ENCODE results near the gene MAP2K5.

The MAP2K5 gene

GRCh38 chr15:67828969-67829646, 286.6 kb downstream of the MAP2K5 start:
- DNase-seq, result no peak

- DNase-seq, result no peak
Measured at GRCh38 chr15:67829647-67830504, 287.4 kb downstream of the MAP2K5 start.

GRCh38 chr15:67831363-67831762, 288.9 kb downstream of the MAP2K5 start:
- DNase-seq, result no peak

DNA sequence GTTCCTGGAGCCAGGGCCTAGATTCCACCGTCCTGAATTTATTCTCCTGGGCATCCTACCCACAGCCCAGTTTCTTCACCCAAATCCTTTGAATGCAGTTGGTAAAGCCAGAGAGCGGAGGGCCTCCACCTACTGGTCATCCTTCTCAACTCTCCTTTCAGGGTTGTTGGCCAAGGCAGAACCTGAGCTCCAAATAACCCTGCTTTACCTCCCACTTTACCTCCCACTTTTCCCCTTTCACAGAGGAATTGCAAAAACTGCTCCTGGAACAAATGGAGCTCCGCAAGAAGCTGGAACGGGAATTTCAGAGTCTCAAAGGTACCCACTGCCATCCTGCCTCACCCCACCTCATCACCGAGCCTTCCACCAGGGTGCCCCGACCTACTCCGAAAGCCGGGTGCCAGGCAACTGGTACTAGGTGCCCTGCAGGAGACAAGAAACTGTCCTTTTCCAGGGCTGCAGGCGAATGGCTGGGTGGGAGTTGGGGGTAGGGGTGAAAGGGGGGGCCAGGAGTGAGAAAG, 289.6 kb downstream of the MAP2K5 start:
- DNase-seq, result no peak

- DNase-seq, result no peak
Measured at GRCh38 chr15:67832897-67833709, 290.6 kb downstream of the MAP2K5 start.

DNA sequence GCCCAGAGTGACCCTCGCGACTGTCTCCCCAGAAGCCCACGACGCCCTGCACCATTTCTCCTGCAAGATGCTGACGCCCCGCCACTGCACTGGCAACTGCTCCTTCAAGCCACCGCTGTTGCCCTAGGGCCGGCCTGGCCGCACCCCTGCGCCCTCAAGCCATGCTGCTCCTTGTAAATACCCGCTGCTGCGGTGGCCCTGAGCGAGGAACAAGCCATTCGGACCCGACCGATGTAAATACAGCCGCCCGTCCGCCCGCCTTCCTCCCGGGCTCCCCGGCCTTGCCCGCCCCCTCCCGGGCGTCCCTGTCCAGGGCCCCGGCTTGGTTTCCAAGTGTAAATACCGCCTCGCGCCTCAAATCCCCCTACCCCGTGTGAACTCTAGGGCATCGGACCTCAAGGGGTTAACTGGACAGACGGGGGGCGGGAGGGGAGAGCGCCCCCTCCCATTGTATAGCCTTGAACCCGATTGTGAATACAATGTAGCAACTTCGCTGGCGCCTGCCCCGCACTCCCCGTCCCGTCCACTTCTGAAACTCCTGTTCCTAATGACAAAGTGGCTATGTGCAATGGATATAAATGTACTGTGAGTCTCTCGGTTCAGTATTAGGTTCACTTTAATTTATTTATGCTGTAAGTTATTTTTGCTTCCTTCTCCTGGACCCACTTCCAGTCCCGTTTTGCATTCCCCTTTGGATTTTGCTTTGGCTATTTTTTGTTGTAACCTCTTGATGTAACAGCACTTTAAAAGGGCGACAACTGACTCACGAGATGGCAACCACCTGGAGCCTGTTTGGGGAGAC, 291.4 kb downstream of the MAP2K5 start:
- no peak for DNase-seq

DNA sequence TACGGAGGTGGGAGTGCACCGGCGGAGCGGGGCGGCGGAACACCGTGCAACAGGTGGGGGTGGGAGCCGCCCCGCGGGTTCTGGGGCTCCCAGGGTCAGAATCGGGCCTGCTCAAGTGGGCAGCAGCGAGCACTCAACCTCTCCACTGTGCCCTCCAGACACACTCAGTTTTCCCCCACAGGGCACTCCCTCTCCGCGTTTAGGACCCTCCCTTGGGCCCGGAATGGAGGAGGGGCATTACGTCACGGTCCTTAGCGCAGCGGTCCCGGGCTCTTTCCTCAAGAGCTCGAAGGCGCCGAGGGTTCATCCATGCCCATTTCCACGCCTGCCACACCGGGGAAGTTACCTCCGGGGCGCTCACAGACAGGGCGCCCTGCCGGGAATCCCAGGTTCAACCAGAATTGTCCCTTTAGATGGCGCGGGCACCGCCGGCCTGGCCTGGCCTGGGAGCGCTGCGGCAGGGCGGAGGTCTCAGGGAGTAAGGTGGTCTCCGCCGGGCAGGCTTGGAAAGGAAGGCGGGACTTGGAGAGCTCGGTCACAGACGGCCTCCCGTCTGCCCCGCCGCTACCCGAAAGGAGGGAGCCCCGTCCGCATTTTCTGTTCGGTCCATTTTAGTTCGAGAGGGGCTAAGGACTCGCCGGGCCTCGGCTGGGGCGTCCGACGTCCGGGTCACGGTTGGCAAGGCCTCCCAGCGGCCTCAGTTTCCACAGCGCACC, 292.2 kb downstream of the MAP2K5 start:
- DNase-seq, result no peak

GRCh38 chr15:67835297-67836133, 293.0 kb downstream of the MAP2K5 start:
- no peak for DNase-seq

GRCh38 chr15:67836134-67836455, 293.6 kb downstream of the MAP2K5 start:
- DNase-seq, result no peak

DNA sequence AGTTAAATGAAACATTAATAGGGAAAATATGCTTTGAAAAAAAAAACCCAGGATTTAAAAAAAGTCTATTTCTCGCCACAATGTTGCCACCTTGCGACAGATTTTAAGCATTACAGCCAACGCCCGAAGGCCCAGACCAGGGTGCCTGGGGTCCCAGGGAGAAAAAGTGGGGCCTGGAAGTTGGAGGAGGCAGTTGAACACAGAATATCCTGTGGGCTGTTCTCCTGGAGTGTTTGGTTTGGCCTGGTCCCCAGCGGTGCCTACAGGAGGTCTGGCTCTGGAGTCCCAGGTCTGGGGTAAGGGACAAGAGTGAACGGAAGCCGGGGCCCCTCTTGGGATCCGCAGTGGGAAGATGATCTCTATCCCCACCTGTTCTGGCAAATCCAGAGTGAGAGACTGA, 294.0 kb downstream of the MAP2K5 start:
- DNase-seq, result no peak

GRCh38 chr15:67836955-67837354, 294.5 kb downstream of the MAP2K5 start:
- DNase-seq, result no peak

GRCh38 chr15:67838789-67839332, 296.4 kb downstream of the MAP2K5 start:
- DNase-seq, result peak; percentile 44

DNA sequence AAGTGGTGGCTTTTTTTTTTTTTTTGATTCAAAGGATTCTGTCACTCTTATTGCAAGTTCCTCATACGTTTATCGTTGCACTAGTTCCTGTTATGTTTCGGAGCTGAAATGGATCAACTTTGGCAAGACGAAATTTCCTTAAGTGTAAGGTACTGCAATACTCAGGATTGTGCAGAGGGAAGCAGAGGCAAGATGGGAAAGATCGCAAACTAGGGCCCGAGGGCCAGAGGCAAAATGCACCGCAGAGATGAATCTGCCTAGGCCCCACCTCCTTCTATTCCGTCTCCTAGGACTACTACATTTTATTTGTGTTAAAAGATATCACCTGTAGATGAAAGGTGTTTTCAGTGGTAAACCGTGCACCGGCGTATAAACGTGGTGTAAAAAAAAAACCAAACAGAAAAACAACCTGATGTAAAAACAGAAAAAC, 297.0 kb downstream of the MAP2K5 start:
- DNase-seq, result no peak

DNA sequence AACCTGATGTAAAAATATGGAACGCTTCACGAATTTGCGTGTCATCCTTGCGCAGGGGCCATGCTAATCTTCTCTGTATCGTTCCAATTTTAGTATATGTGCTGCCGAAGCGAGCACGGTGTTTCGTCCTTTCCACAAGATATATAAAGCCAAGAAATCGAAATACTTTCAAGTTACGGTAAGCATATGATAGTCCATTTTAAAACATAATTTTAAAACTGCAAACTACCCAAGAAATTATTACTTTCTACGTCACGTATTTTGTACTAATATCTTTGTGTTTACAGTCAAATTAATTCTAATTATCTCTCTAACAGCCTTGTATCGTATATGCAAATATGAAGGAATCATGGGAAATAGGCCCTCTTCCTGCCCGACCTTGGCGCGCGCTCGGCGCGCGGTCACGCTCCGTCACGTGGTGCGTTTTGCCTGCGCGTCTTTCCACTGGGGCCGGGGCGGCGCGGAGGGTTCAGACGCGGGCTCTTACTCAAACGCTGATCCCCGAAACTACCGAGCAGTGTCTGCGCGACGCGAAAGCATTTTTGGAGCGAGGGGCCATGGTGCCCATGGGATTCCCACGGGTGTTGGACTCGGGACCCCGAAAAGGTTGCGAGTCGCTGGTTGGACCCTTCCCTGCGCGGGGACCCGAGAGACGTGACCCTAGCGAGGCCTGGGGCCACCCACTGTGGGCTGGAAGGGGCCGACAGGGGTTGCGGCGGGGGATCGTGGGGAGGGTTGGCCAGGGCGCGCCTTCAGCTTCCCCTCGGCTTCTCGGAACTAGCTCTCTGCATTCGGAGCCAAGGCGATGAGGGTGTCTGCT, 297.6 kb downstream of the MAP2K5 start, which contains the start of gene RNU6-1:
RNU6-1 (minus strand) TSS at position 117 of the 820 bp plus-strand sequence.
- peak; percentile 52 for DNase-seq

GRCh38 chr15:67840749-67841512, 298.4 kb downstream of the MAP2K5 start:
- DNase-seq, result no peak

DNA sequence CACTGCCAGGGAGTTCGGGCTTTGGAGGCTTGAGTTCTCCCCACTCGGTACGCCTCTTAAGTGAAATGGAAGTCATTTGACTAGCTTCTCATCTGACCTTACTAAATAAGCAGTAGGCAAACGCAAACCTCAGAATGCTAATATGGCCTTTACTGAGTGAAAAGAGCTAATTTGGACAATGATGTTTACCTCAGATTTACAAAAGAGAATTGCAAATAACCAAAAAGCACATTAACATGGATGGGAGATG, 298.9 kb downstream of the MAP2K5 start:
- DNase-seq, result no peak

DNA sequence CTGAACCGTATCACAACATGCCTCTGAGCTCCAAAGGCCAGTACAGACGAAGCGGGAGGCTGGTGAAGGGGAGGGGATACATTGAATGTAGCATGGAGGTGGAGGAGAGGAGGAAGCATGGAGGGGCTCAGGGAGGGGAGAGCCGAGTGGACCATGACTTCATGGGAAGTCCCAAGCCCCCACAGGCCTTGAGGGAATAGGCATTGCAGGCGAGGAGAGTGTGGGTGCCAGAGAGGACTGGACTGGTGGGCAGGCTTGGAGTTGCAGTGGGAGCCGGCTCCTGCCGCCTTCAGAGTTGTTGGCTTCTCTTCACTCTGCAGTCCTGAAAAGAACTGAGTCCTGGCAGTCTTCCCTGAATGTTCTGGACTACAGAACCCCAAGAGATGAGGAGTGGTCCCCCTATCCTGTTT, 300.6 kb downstream of the MAP2K5 start:
- no peak for DNase-seq

- DNase-seq, result no peak
Measured at GRCh38 chr15:67843571-67844387, 301.3 kb downstream of the MAP2K5 start.
